SK-N-SH treated with all-trans-retinoic acid at 6 μM for 48 hours (cell line): ENCODE data around the gene LEO1.

Experiments
- PATZ1 ChIP-seq: fragments of 250-450 bp; sonication (Bioruptor Pico); IDR thresholded peaks from 2 replicates; pipeline ENCODE4 v1.8.0; 2020; ENCODE audit warnings: mild to moderate bottlenecking, moderate library complexity, borderline replicate concordance
- RARB ChIP-seq: fragments of 250-450 bp; sonication (Bioruptor Pico); IDR thresholded peaks from 2 replicates; pipeline ENCODE4 v1.8.0; 2021; ENCODE audit warnings: mild to moderate bottlenecking, moderate library complexity
- TOX ChIP-seq: fragments of 250-450 bp; sonication (Bioruptor Pico); IDR thresholded peaks from 2 replicates; pipeline ENCODE4 v1.8.0; 2021; ENCODE audit warnings: mild to moderate bottlenecking, moderate library complexity, borderline replicate concordance
- ZFP3 ChIP-seq: fragments of 250-450 bp; sonication (Bioruptor Pico); IDR thresholded peaks from 2 replicates; pipeline ENCODE4 v1.5.0; 2020; ENCODE audit warnings: mild to moderate bottlenecking, moderate library complexity
- ZFP30 ChIP-seq: fragments of 450-650 bp; formaldehyde crosslinking; IDR thresholded peaks from 2 replicates; pipeline ENCODE4 v1.5.0; 2022; ENCODE audit warnings: mild to moderate bottlenecking, moderate library complexity

- TF ChIP-seq RARB (CRISPR knock-in tag) (no peak), TOX (CRISPR knock-in tag) (no peak), PATZ1 (CRISPR knock-in tag) (no peak), ZFP30 (CRISPR knock-in tag) (no peak), ZFP3 (CRISPR knock-in tag) (no peak)
Observed at GRCh38 chr15:51912528-51912927, 59.0 kb downstream of the LEO1 start.
